GM21447 (cell line): ENCODE measurements around the gene F13A1.

ENCODE experiments used
- ATAC-seq: cut with Tn5 transposase; IDR thresholded peaks from one replicate; pipeline ENCODE4 v1.9.1; 2021; ENCODE audit not compliant: unreplicated experiment

Gene F13A1

GRCh38 chr6:6195080-6195479 lies 125.4 kb downstream of the F13A1 start:
- no peak for ATAC-seq

DNA sequence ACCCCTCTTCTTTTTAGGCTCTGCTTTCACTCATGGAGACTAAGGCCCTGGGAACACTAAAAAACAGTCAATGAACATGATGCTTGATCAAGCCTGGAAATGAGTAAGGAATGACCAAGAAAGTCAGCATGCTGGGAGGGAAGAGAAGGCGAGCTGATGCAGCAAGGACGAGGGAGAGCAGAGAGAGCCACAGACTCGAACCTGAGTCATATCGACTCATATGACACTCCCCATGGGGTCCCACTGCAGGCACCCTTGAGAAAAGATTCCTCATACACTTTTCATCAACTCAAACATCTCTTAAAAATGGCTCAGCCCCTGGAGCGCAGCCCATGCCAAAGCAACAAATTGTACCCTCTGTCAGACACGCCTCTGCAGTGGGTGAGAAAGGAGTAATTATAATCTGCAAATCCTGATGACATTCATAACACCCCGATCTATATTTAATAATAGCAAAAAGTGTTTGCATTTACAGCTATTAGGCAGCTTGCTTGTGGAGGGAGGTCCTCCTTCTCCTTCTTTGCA lies 127.2 kb downstream of the F13A1 start:
- no peak for ATAC-seq

DNA sequence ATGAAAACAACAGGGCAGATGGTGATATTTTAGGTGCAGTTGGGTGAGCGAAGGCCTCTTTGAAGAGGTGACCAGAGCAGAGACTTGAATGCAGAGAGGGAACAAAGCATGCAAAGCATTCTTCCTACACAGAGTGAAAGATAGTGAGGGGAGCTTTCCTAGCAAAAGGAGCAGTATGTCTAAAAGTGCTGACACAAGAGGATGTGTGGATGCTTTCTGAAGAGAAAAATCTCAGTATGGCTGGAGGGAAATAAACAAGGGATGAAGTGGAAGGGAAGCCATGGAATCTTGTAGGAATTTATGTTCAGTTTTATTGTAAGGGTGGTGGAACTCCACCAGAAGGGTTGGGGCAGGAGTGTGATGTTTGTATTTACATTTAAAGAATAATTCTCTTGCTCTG lies 128.6 kb downstream of the F13A1 start:
- no peak for ATAC-seq

DNA sequence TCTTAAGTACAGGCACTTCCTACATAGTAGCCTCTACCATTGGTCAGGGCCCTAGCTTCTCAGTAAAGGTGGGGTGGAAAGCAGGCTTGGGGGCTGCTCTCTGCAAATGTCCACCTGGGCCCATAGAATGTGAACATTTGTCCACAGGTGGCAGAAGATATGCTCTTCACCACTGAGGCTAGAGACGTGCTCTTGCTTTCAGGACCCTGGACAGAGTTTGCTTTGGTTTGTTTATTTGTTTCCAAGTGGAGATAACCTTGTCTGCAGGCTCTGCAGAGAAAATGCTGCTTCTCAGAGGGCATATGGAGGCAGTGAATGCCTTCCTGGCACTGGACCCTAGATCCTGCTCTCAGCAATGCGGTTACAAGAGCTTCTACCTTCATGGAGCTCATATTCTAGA lies 129.0 kb downstream of the F13A1 start:
- ATAC-seq: no peak

GRCh38 chr6:6180684-6181083 lies 139.8 kb downstream of the F13A1 start:
- ATAC-seq: no peak

GRCh38 chr6:6179858-6180623 lies 140.4 kb downstream of the F13A1 start:
- no peak for ATAC-seq

GRCh38 chr6:6178795-6179194 lies 141.7 kb downstream of the F13A1 start:
- ATAC-seq: no peak

- no peak for ATAC-seq
Measured at GRCh38 chr6:6177754-6178153, 142.7 kb downstream of the F13A1 start.

DNA sequence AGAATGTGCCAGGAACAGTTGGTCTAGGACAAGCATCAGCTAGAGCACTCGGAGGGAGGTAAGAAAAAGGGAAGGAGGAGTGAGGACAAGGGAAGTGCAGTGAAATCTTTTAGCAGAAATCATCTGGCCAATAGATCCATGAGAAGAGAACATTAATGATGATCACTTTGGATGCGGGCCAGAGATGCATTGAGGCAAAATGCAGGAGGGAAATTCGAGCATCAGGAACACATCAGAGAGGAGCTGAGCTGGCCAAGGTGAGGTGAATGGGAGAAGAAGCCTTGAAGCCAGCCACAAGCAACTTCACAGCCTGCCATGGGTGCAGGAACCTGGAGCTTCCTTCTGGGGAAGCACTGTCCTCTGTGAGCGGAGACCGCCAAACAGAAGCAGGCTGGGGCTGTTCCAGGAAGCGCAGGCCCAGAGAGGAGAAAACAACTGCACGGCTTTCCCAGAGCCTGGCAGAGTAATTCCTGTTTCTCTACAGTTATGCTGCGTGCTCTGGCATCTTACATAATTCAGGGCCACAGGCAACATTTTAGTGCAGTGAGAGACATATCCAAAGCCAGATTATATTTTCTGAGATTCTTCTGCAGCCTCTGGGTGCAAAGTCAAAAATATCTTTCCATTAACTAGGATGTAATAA lies 143.8 kb downstream of the F13A1 start:
- ATAC-seq: no peak

GRCh38 chr6:6176127-6176526 lies 144.3 kb downstream of the F13A1 start:
- no peak for ATAC-seq

DNA sequence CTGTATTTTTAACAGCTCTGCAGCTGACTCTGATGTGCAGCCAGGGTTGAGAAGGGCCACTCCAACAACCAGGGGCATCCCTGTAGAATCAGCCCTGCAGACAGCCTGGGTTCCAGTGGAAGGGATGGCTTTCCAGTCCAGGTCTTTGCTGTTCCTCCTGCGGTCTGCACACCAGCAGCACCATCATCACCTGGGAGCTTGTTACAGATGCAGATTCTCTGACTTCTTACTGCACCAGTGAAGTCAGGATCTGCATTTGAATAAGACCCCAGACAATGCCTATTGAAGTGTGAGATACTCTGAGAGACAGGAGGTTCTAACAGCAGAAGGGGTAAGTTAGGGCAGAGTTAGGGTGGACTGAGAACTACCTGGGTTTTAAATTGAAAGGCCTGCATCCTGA lies 151.3 kb downstream of the F13A1 start:
- no peak for ATAC-seq

DNA sequence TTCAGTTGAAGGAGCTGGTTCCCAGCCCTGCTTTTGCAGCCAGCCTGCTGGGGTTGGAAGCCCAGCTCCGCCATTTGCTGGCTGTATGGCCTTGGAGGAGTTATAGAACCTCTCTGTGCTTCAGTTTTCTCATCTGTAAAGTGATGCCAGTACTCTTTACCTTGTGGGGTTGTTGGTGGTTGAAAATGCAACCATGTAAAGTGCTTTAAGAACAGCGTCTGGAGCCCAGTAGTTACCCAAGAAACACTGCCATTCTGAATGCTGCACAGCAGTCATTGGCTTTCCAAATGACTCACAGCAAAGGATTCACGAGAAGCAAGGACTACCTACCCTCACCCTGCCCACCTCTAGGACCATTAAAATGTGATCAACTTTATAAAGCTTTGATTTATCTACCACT lies 154.4 kb downstream of the F13A1 start:
- ATAC-seq: no peak

DNA sequence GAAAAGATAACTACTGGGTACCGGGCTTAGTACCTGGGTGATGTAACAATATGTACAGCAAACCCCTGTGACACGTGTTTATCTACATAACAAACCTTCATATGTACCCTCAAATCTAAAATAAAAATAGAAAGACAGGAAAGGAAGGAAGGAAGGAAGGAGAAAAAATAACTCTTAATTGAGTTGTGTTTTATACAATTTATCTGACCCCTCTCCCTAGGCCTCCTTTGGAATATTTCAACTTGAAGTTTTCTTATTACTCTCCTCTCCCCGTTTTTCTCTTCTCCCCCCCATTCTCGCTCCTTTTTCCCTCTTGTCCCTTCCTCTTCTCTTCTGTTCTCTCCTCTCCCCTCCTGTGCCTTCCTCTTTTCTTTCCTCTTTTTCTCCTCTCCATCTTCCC lies 156.1 kb downstream of the F13A1 start:
- no peak for ATAC-seq

- no peak for ATAC-seq
Measured at GRCh38 chr6:6154335-6154734, 166.1 kb downstream of the F13A1 start.

DNA sequence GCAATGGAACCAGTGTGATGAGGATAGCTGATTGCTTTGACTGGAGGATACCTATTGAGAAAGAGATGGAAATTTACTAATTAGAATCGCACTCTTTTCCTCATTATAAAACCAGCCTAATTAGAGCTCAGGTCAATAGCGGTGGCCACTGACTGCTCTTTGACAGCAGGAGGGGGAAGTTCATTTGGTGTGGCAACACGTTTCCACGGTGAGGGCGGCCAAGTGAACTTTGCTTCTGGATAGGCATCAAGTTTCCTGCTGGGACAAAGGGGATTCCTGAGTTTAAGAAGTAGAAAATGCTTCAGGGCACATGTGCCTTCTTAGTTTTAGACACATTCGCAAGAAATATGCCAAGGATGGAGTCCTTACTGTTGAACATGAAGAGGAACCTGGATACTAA lies 168.4 kb downstream of the F13A1 start:
- ATAC-seq: no peak

DNA sequence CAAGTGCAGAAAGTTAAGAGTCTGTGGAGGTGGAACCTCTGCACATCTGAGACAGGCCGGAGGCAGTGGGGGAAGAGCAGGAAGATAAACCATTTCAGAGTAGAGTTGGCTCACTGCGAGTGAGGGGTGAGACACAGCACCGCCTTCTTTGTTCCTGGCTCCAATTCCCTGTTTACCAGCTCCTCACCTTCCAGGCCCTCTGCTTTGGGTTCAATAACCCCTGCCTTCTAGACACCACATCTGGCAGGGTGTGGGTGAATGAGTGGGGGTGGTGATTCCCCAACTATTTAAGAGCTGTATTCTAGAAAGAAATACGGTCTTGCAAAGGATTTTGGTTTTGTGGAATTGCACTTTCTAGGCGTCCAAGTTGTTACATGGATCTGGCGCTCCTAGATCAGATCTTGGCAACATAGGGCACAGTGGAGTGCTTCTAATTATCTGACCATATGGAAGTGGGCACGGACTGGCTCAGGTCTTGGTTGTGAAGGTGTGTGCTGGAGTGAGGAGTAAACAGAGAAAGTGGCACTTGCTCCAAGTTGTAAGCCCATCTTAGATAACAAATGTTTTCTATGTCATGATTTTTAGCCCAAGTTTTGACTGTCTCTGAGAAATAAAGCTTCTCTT lies 172.2 kb downstream of the F13A1 start:
- no peak for ATAC-seq

DNA sequence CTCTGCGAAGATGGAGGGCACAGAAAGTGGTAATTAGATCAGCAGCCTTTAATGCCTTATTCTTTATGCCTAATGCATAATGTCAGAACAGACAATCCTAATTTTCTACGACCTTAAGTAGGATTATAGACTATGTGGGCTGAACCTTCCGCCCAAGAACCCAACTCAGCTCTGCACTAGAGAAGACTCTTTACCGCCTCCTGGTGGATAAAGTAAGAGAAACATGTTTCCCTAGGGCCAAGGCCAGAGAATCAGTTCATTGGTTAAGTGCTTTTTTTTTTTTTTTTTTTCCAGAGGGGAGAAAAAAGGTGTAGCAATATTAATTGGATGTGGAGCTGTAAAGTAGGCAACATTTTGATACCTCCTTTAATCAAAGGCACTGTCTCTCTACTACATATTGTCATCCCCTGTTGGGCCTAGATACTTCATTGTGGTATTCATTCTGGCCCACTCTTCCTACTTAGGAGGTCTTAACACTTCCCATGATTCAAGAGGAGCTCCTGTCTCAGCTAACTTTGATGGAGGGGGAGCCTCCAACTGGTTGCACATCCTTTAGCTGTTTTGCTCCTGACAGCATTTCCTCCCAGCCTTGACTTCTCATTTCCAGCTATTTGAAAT lies 188.9 kb downstream of the F13A1 start:
- no peak for ATAC-seq

DNA sequence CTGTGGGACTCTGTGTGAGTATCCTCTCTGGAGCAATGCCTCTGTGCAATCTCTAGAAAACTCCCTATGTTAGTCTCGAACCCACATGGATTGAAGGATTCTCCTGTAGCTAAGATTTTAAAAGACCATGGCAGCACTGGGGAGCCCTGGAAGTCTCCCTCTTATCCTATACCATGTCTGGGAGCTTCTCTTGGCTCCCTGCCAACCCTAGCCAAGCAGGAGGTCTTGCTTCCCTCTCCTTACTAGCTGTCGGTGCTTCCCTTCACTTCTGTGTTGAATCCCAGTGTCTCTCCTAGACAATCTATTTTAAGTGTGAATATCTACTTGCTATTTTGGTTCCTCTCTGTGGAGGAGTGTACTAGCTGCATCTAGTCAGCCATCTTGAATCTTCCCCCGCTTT lies 195.0 kb downstream of the F13A1 start:
- no peak for ATAC-seq

DNA sequence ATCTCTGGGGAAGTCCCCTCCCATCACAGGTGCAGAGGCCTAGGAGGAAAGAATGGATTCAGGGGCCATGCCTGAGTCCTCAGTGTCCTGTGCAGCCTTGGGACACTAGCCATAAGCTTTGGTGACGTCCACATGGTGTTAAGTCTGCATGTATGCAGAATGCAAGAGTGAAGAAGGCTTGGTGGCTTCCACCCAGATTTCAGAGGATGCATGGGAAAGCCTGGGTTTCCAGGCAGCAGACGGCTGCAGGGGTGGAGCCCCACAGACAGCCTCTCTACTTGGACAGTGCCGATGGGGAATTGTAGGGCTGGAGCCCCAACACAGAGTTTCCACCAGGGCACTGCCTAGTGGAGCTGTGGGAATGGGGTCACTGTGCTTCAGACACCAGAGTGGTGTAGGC lies 196.7 kb downstream of the F13A1 start:
- ATAC-seq: no peak

DNA sequence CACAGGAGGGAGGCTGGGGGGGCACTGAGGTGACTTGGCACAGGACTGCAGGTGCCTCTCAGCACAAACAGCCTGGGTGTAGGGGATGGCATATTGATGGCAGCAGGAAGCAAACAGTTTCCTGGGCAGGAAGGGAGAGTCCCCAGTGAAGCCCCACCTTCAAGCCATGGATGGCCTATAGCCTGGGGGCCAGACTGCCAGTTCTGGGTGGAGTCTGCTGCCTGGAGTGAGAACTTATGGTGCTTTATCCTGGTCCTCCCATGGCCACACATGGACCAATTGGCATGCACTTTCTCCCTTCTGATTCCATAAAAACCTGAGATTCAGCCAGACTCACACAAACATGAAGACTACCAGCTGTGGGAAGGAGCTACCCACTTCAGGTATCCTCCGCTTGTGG lies 198.5 kb downstream of the F13A1 start:
- no peak for ATAC-seq

DNA sequence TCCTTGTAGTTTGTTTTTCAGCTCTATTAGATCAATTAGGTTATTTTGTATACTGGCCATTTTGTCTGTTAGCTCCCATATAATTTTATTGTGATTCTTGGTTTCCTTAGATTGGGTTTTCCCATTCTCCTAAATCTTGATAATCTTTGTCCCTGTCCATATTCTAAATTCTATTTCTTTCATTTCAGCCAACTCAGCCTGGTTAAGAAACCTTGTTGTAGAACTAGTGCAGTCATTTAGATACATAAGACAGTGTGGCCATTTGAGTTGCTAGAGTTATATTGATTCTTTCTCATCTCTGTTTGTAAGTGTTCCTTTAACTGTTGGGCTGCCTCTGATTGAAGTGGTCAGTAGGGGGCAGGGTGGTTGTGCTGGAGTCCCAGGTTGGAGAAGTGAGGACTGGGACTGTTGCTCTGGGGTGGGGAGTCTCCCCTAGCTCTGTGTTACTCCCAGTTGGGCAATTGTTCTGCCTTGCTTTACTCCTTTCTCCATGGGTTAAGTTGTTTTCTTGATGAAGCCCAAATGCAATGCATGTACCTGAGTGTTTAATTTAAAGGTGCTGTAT lies 214.9 kb downstream of the F13A1 start:
- ATAC-seq: no peak
